GM12801 (cell line): Measurements from ENCODE around the gene DNAH2.

Source experiments
- CTCF ChIP-seq: IDR thresholded peaks from one replicate; pipeline ENCODE4 v1.5.1; 2011; ENCODE audit warnings: control low read depth; ENCODE audit not compliant: insufficient read length; ENCODE audit errors: extremely low read depth

Gene DNAH2

GRCh38 chr17:7750321-7750821 is 32.8 kb downstream of the DNAH2 start:
- no peak for TF ChIP-seq CTCF

- TF ChIP-seq CTCF: no peak
Observed at GRCh38 chr17:7754656-7755055, 37.1 kb downstream of the DNAH2 start.

- no peak for TF ChIP-seq CTCF
Observed at GRCh38 chr17:7755095-7755890, 37.7 kb downstream of the DNAH2 start.

GRCh38 chr17:7756968-7757367 is 39.4 kb downstream of the DNAH2 start:
- no peak for TF ChIP-seq CTCF

- TF ChIP-seq CTCF: no peak
Observed at GRCh38 chr17:7763919-7764318, 46.4 kb downstream of the DNAH2 start.

- TF ChIP-seq CTCF: no peak
Observed at GRCh38 chr17:7767004-7767403, 49.5 kb downstream of the DNAH2 start.

GRCh38 chr17:7767405-7768021 is 50.0 kb downstream of the DNAH2 start:
- TF ChIP-seq CTCF: no peak
